ENCODE results near the gene ADAM19. TPM values are rescaled to one million over a fixed set of nuclear protein-coding genes. Genes with fewer than 3 reads are reported as not detected.

Gene ADAM19
- total RNA-seq, 2 donors from 2014 or later: 9.9 to 46.1 TPM

DNA sequence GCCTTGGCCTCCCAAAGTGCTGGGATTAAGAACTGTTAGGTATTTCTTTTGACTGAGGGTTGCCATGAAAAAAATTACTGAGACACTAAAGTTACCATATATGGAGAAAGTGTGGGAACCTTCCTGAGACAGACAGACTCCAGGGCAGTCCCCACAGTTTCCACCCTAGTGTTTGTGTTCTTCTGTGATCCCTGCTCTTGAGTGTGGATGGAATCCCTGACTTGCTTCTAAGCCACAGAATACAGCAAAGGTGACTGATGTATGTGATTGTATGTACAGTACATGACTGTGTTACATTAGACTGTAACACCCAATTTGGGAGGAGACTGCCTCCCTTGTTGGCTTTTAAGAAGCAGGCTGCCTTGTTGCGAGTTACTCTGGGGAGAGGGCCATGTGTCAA, 24.7 kb upstream of the ADAM19 start:
- DNase-seq (ENCODE audit: low spot score) (no peak), ATAC-seq (ENCODE audit: insufficient number of reproducible peaks, low FRiP score, low read depth) (no peak)
- H3K36me3 ChIP-seq: no peaks in the 10 kb centered on the region
- no peaks in the 10 kb centered on the region for H3K27me3 ChIP-seq (replicated peaks; ENCODE audit: insufficient read depth)
- H3K9me3 ChIP-seq: no peaks in the 10 kb centered on the region
- H3K27ac ChIP-seq: no peak overlapping the region
- no peaks in the 10 kb centered on the region for H3K4me1 ChIP-seq (ENCODE audit: control insufficient read depth in 1 of 2, low read depth in 2 of 2)
- H3K4me3 ChIP-seq: no peak overlapping the region
- TF ChIP-seq, protein P1, sequence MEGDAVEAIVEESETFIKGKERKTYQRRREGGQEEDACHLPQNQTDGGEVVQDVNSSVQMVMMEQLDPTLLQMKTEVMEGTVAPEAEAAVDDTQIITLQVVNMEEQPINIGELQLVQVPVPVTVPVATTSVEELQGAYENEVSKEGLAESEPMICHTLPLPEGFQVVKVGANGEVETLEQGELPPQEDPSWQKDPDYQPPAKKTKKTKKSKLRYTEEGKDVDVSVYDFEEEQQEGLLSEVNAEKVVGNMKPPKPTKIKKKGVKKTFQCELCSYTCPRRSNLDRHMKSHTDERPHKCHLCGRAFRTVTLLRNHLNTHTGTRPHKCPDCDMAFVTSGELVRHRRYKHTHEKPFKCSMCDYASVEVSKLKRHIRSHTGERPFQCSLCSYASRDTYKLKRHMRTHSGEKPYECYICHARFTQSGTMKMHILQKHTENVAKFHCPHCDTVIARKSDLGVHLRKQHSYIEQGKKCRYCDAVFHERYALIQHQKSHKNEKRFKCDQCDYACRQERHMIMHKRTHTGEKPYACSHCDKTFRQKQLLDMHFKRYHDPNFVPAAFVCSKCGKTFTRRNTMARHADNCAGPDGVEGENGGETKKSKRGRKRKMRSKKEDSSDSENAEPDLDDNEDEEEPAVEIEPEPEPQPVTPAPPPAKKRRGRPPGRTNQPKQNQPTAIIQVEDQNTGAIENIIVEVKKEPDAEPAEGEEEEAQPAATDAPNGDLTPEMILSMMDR (IDR thresholded peaks at IDR 0.05): no peak

DNA sequence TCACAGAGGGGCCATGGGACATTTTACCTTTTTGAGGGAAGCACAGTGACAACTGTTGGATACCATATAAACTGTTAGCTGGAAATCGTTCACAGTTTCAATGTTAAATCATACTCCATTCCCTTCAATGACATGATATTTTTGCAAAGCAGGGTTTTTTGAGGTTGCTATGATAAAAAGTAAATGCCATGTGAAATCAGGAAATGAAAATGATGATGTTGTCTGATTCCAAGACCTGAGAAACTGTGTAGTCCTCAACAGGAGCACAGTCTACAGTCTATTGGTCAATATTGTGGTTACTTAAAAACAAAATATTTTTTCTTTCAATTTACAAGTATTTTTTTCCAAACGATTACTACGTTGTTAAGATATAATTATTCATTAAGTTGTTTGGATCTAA, 24.0 kb upstream of the ADAM19 start:
- Histone ChIP-seq H3K4me3 (no peak overlapping the region), H3K4me1 (ENCODE audit: control insufficient read depth in 1 of 2, low read depth in 2 of 2) (no peaks in the 10 kb centered on the region), H3K36me3 (no peaks in the 10 kb centered on the region), H3K27me3 (replicated peaks; ENCODE audit: insufficient read depth) (no peaks in the 10 kb centered on the region), H3K27ac (no peak overlapping the region), H3K9me3 (no peaks in the 10 kb centered on the region)
- TF ChIP-seq, protein P1 (IDR thresholded peaks at IDR 0.05): no peak
- ATAC-seq (ENCODE audit: insufficient number of reproducible peaks, low FRiP score, low read depth) (no peak), DNase-seq (ENCODE audit: low spot score) (no peak)

DNA sequence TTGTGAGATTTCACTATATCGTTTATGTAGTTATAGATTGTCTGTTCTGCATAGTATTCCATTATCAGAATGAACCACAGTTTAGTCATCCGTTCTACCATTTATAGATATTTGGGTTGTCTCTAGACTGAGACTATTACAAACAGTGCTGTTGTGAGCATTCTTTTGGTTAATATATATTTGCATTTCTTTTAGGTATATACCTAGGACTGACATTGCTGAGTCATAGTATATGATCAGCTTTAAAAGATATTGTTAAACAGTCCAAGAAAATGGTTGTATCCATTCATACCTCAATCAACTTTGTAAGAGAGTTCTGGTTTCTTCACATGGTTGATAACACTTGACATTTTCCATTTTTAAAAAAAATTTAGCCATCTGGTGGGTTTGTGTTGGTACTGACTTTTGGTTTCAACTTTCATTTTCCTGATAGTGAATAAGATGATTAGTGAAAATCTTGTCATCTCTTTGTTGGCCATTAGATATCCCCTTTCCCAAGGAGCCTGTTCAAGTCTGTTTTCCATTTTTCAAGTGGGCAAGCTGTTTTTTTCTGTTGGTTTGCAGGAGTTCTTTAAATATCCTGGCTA, 22.9 kb upstream of the ADAM19 start:
- Histone ChIP-seq H3K27ac (no peak overlapping the region), H3K4me3 (no peak overlapping the region), H3K4me1 (ENCODE audit: control insufficient read depth in 1 of 2, low read depth in 2 of 2) (no peaks in the 10 kb centered on the region), H3K27me3 (replicated peaks; ENCODE audit: insufficient read depth) (no peaks in the 10 kb centered on the region), H3K9me3 (no peaks in the 10 kb centered on the region), H3K36me3 (no peaks in the 10 kb centered on the region)
- ATAC-seq (ENCODE audit: insufficient number of reproducible peaks, low FRiP score, low read depth) (no peak), DNase-seq (ENCODE audit: low spot score) (no peak)
- TF ChIP-seq, protein P1 (IDR thresholded peaks at IDR 0.05): no peak

DNA sequence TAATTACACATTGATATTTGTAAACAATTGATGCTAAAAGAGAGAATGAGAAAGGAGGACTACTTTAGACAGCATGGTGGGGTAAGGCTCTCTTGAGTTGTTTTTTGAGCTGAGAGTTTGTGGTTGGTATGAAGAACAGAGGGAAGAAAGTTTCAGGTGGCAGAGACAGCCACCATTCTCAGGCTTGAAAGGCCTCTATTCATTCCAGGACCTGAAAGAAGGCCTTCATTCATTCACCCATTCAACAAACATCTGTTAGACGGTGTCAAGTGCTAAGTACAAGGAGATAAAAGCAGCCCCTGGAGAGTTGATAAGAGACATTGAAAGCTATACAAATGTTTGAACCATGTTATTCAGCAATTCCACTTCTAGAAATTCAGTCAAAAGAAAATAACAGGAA, 21.7 kb upstream of the ADAM19 start:
- H3K27ac ChIP-seq: no peak overlapping the region
- ATAC-seq (ENCODE audit: insufficient number of reproducible peaks, low FRiP score, low read depth): no peak
- DNase-seq (ENCODE audit: low spot score): no peak
- H3K4me3 ChIP-seq: no peak overlapping the region
- no peaks in the 10 kb centered on the region for H3K36me3 ChIP-seq
- H3K4me1 ChIP-seq (ENCODE audit: control insufficient read depth in 1 of 2, low read depth in 2 of 2): no peaks in the 10 kb centered on the region
- H3K9me3 ChIP-seq: no peaks in the 10 kb centered on the region
- no peaks in the 10 kb centered on the region for H3K27me3 ChIP-seq (replicated peaks; ENCODE audit: insufficient read depth)
- TF ChIP-seq, protein P1 (IDR thresholded peaks at IDR 0.05): no peak

DNA sequence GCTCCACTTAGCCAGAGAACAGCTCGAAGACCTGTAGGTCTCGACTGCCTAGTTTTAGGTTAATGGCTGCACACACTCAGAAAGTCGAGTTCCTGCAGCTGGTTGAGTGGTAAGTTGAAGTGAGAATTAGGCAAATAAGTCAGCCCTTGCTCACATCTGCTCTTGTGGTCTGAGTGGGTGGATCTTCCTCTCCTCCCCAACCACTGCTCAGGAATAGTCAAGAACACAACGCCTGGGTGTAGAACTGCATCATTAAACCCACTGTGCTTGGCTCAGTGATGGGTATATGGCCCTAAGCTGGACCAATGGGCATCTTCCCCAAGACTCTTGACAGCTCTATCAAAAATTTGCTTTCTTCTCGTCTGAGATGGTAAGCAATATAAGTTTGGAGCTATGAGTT, 20.9 kb upstream of the ADAM19 start:
- ATAC-seq (ENCODE audit: insufficient number of reproducible peaks, low FRiP score, low read depth): no peak
- Histone ChIP-seq H3K27me3 (replicated peaks; ENCODE audit: insufficient read depth) (no peaks in the 10 kb centered on the region), H3K36me3 (no peaks in the 10 kb centered on the region), H3K9me3 (no peaks in the 10 kb centered on the region), H3K4me1 (ENCODE audit: control insufficient read depth in 1 of 2, low read depth in 2 of 2) (no peaks in the 10 kb centered on the region), H3K4me3 (no peak overlapping the region), H3K27ac (no peak overlapping the region)
- TF ChIP-seq, protein P1 (IDR thresholded peaks at IDR 0.05): no peak
- no peak for DNase-seq (ENCODE audit: low spot score)

Data from thoracic aorta (tissue), 2 donors.